K562 (cell line): Measurements from ENCODE around the gene SFXN5.

ENCODE experiments used
- CTCF ChIP-seq, 3 experiments: IDR thresholded peaks in 2 of 3; conservative IDR thresholded peaks in 1 of 3; 2 replicates each; pipeline ENCODE4 v1.5.1; 2011 to 2012; ENCODE audit warnings: low read length in 3 of 3, mild to moderate bottlenecking in 3 of 3, control low read depth in 2 of 3, improper control_type of control experiment in 1 of 3, inconsistent platforms in 1 of 3, low read depth in 1 of 3, mixed read lengths in 1 of 3, moderate library complexity in 1 of 3; ENCODE audit not compliant: insufficient read depth in 2 of 3
- THRA ChIP-seq: fragments of 450-650 bp; IDR thresholded peaks from 2 replicates; pipeline ENCODE4 v1.6.1; 2017; ENCODE audit warnings: mild to moderate bottlenecking, moderate library complexity
- TF ChIP-seq, protein P1 (sequence below): fragments of 450-650 bp; formaldehyde crosslinking; IDR thresholded peaks from 2 replicates; pipeline ENCODE4 v1.4.0; 2022; ENCODE audit warnings: missing genetic modification characterization

DNA sequence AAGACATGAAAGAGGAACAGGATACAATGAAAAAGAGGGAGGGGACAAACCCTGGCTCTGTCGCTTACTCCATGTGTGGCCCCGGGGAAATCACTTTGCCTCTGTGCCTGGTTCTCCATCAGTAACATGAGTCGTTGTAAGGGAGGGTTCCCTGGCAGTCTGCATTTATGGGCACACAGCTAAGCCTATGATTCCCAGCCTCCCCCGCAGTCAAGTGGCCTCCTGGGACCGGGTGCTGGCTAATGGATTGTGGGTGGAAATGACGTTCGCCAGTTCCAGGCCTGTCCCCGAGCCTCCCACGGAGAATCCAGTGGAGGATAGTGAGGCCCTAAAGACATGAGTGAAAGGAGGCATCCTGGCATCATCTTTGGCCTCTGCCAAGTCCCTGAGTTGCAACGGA is 42.7 kb downstream of the SFXN5 start:
- TF ChIP-seq, protein P1, sequence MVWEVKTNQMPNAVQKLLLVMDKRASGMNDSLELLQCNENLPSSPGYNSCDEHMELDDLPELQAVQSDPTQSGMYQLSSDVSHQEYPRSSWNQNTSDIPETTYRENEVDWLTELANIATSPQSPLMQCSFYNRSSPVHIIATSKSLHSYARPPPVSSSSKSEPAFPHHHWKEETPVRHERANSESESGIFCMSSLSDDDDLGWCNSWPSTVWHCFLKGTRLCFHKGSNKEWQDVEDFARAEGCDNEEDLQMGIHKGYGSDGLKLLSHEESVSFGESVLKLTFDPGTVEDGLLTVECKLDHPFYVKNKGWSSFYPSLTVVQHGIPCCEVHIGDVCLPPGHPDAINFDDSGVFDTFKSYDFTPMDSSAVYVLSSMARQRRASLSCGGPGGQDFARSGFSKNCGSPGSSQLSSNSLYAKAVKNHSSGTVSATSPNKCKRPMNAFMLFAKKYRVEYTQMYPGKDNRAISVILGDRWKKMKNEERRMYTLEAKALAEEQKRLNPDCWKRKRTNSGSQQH, result no peak
- TF ChIP-seq CTCF (IDR thresholded peaks at IDR 0.05 in 2 of 3, conservative IDR thresholded peaks at IDR 0.05 in 1 of 3; ENCODE audit: insufficient read depth in 2 of 3, low read depth in 1 of 3, low read length in 3 of 3), result no peak
- TF ChIP-seq THRA, result no peak
